GM12878 (cell line): ENCODE data around the gene FFAR4. TPM values are rescaled to one million over a fixed set of nuclear protein-coding genes. Genes with fewer than 3 reads are reported as not detected.

Experiments used
- ATAC-seq: fragments of 200-7000 bp; cut with Tn5 transposase; 3 replicates; pipeline ENCODE4 v1.9.1; 2020; ENCODE audit warnings: mild to moderate bottlenecking, moderate library complexity
- BruUV-seq: library from RNA; stranded (reverse); fragments of 400-500 nt; replicated peaks from 2 replicates; lab custom pipeline; 2021; lab: Mats Ljungman, UMichigan
- CTCF ChIA-PET: fragments of 300-600 bp; sonication (Branson Sonifier 250); formaldehyde crosslinking; extraction: SDS; loops from one replicate; lab custom pipeline; 2021; ENCODE audit warnings: inconsistent platforms; lab: Yijun Ruan, JAX
- POLR2A ChIA-PET: fragments of 350-600 bp; formaldehyde crosslinking; extraction: SDS; loops from one replicate; lab custom pipeline; 2021; ENCODE audit warnings: inconsistent platforms; lab: Charles Lee
- RAD21 ChIA-PET: fragments of 300-600 bp; sonication (Branson Sonifier 250); formaldehyde crosslinking; loops from one replicate; lab custom pipeline; 2023; ENCODE audit warnings: antibody characterized with exemption; ENCODE audit not compliant: unreplicated experiment; lab: Charles Lee
- SMC1A ChIA-PET: fragments of 300-600 bp; sonication (Branson Sonifier 250); formaldehyde crosslinking; loops from one replicate; lab custom pipeline; 2023; ENCODE audit not compliant: unreplicated experiment, uncharacterized antibody; lab: Charles Lee
- DNase-seq: peaks from one replicate; pipeline ENCODE4 v3.0.0-alpha.2; 2011; ENCODE audit warnings: low read depth, low spot score
- FAIRE-seq: peaks from 3 replicates; lab custom pipeline; 2011; peaks lifted over from hg19 to GRCh38; lab: Jason Lieb, UNC
- H2AFZ ChIP-seq: 2 replicates; pipeline ENCODE4 v1.6.0; 2011; ENCODE audit warnings: low read depth, low read length, control low read depth; ENCODE audit not compliant: control insufficient read depth
- H3K27ac ChIP-seq: 2 replicates; pipeline ENCODE4 v1.5.1; 2011; ENCODE audit warnings: control low read depth; ENCODE audit not compliant: control insufficient read depth, insufficient read depth
- H3K27me3 ChIP-seq, 2 experiments: replicated peaks in 1 of 2; 2 replicates each; pipeline versions ENCODE4 v1.6.0 to v1.6.1; 2011; ENCODE audit warnings: low read length in 1 of 2; ENCODE audit not compliant: control insufficient read depth in 2 of 2, insufficient read depth in 2 of 2
- H3K36me3 ChIP-seq, 2 experiments: 2 replicates each; pipeline ENCODE4 v1.5.1; 2011; ENCODE audit warnings: low read length in 1 of 2; ENCODE audit not compliant: control insufficient read depth in 2 of 2, insufficient read depth in 2 of 2
- H3K4me1 ChIP-seq: 2 replicates; pipeline ENCODE4 v1.6.1; 2011; ENCODE audit warnings: mild to moderate bottlenecking, low read length, moderate library complexity, mixed read lengths; ENCODE audit not compliant: control insufficient read depth, insufficient read depth
- H3K4me2 ChIP-seq: 2 replicates; pipeline ENCODE4 v1.6.0; 2011; ENCODE audit warnings: control low read depth; ENCODE audit not compliant: control insufficient read depth, insufficient read depth
- H3K4me3 ChIP-seq: fragments of 200-600 bp; sonication (generic); 2 replicates; pipeline ENCODE4 v1.5.1; 2016
- H3K79me2 ChIP-seq: 2 replicates; pipeline ENCODE4 v1.6.0; 2011; ENCODE audit warnings: low read length; ENCODE audit not compliant: control insufficient read depth, insufficient read depth
- H3K9ac ChIP-seq: 2 replicates; pipeline ENCODE4 v1.8.0; 2011; ENCODE audit warnings: low read length, control low read depth, mixed read lengths; ENCODE audit not compliant: control insufficient read depth, insufficient read depth
- H3K9me3 ChIP-seq: replicated peaks from 3 replicates; pipeline ENCODE4 v1.5.1; 2011; ENCODE audit warnings: mild to moderate bottlenecking, low read length; ENCODE audit not compliant: control insufficient read depth, insufficient read depth
- H4K20me1 ChIP-seq: 2 replicates; pipeline ENCODE4 v1.6.0; 2011; ENCODE audit not compliant: control insufficient read depth, insufficient read depth
- BHLHE40 ChIP-seq, 2 experiments: fragments of 450-650 bp in 1 of 2; IDR thresholded peaks; 2 replicates each; pipeline ENCODE4 v1.6.1; 2011 to 2017; ENCODE audit warnings: low read depth in 2 of 2, borderline replicate concordance in 1 of 2, improper control_type of control experiment in 1 of 2, low read length in 1 of 2, mild to moderate bottlenecking in 1 of 2
- CBX3 ChIP-seq: fragments of 200-600 bp; sonication (generic); IDR thresholded peaks from 2 replicates; pipeline ENCODE4 v1.6.1; 2016; ENCODE audit warnings: low read depth, borderline replicate concordance
- CUX1 ChIP-seq: IDR thresholded peaks from 2 replicates; pipeline ENCODE4 v1.6.1; 2012; ENCODE audit warnings: improper control_type of control experiment, low read depth, low read length; ENCODE audit not compliant: insufficient replicate concordance
- MAX ChIP-seq: IDR thresholded peaks from 2 replicates; pipeline ENCODE4 v1.6.1; 2012; ENCODE audit warnings: low read depth, low read length, improper control_type of control experiment
- MEF2B ChIP-seq: fragments of 450-650 bp; IDR thresholded peaks from 2 replicates; pipeline ENCODE4 v1.6.1; 2018; ENCODE audit warnings: mild to moderate bottlenecking, moderate library complexity; ENCODE audit not compliant: partially characterized antibody, poor library complexity, severe bottlenecking
- SMARCA5 ChIP-seq: fragments of 450-650 bp; IDR thresholded peaks from 2 replicates; pipeline ENCODE4 v1.6.1; 2017; ENCODE audit warnings: mild to moderate bottlenecking
- USF2 ChIP-seq: IDR thresholded peaks from 2 replicates; pipeline ENCODE4 v1.6.1; 2011; ENCODE audit warnings: low read depth, low read length, improper control_type of control experiment, borderline replicate concordance
- ZBTB11 ChIP-seq: fragments of 450-650 bp; formaldehyde crosslinking; IDR thresholded peaks from 2 replicates; pipeline ENCODE4 v1.5.0; 2022; ENCODE audit warnings: mild to moderate bottlenecking, missing genetic modification characterization
- WGBS: methylation state at CpG from one replicate; pipeline ENCODE4 v1.1.6; 2016; ENCODE audit warnings: low lambda C conversion rate; ENCODE audit not compliant: insufficient replicate concordance, insufficient coverage; ENCODE audit errors: missing lambda C conversion rate; 5-methylcytosine and 5-hydroxymethylcytosine counted together
- in situ Hi-C: fragments of 300-500 bp; cut with MboI; formaldehyde crosslinking; loops from 9 replicates; pipeline ENCODE4 v1.14.3; 2018; ENCODE audit warnings: mixed read lengths
- intact Hi-C: fragments of 100-400 bp; cut with micrococcal nuclease; formaldehyde crosslinking; loops from one replicate; pipeline ENCODE4 v1.14.2; 2022; ENCODE audit not compliant: unreplicated experiment
- polyA plus RNA-seq, 11 experiments: library from polyadenylated mRNA; depleted of rRNA in 4 of 11; unstranded in 6 of 11; stranded (reverse) in 5 of 11; fragments of >200 nt; fragmentation: Nextera tagmentation in 4 of 11; fragmentation: Illumina TruSeq in 1 of 11; extraction: Ambion mirVana in 4 of 11; extraction: Trizol in 1 of 11; gene quantifications; 1 replicate in 1 of 11; 2 replicates in 10 of 11; pipeline versions ENCODE4 v1.2.1 to v1.2.3, GENCODE V29; 2011 to 2016; ENCODE audit warnings: inconsistent platforms in 2 of 11, missing spikeins in 2 of 11, low read depth in 1 of 11
- total RNA-seq, 4 experiments: library from RNA; depleted of rRNA in 3 of 4; stranded (reverse); fragments of >200 nt in 3 of 4; fragmentation: Illumina TruSeq in 1 of 4; extraction: Trizol in 1 of 4; gene quantifications; 2 replicates each; pipeline versions ENCODE4 v1.2.1 to v1.2.3, GENCODE V29; 2013 to 2021
- TF ChIP-seq, protein P1 (sequence below): fragments of 450-650 bp; formaldehyde crosslinking; IDR thresholded peaks from 2 replicates; pipeline ENCODE4 v1.4.0; 2020; ENCODE audit warnings: mild to moderate bottlenecking, moderate library complexity

Gene FFAR4
- total and polyA plus RNA-seq, 10 of the 15 experiments (the other 5 are each of a cell fraction or from before 2014, with no cell fraction given): not detected

- H3K79me2 ChIP-seq: no peaks in the 10 kb centered on the region
- ATAC-seq (no peak), DNase-seq (no peak), FAIRE-seq (no peak)
- WGBS: 45% methylated on average over 4 of the region's 4 CpGs
- H3K27ac ChIP-seq: no peak overlapping the region
- ChIA-PET RAD21 (no interaction called here), CTCF (no interaction called here), SMC1A (no interaction called here), POLR2A (no interaction called here)
- no peaks in the 10 kb centered on the region for H3K9me3 ChIP-seq
- no peak overlapping the region for H3K4me2 ChIP-seq
- H2AFZ ChIP-seq: no peak overlapping the region
- H3K27me3 ChIP-seq: no peaks in the 10 kb centered on the region
- in situ Hi-C loops: no loop called here
- H3K4me1 ChIP-seq: no peaks in the 10 kb centered on the region
- H3K4me3 ChIP-seq: no peak overlapping the region
- H3K36me3 ChIP-seq: no peaks in the 10 kb centered on the region
- no peaks in the 10 kb centered on the region for H4K20me1 ChIP-seq
- no TSS peak for BruUV-seq
- intact Hi-C loops: no loop called here
- H3K9ac ChIP-seq: no peak overlapping the region
- TF ChIP-seq USF2 (no peak), SMARCA5 (no peak), CBX3 (no peak), CUX1 (no peak), MAX (no peak), BHLHE40 (IDR thresholded peaks at IDR 0.05; ENCODE audit: borderline replicate concordance in 1 of 2, low read depth in 2 of 2, low read length in 1 of 2) (no peak), ZBTB11 (no peak), MEF2B (no peak)
- TF ChIP-seq, protein P1, sequence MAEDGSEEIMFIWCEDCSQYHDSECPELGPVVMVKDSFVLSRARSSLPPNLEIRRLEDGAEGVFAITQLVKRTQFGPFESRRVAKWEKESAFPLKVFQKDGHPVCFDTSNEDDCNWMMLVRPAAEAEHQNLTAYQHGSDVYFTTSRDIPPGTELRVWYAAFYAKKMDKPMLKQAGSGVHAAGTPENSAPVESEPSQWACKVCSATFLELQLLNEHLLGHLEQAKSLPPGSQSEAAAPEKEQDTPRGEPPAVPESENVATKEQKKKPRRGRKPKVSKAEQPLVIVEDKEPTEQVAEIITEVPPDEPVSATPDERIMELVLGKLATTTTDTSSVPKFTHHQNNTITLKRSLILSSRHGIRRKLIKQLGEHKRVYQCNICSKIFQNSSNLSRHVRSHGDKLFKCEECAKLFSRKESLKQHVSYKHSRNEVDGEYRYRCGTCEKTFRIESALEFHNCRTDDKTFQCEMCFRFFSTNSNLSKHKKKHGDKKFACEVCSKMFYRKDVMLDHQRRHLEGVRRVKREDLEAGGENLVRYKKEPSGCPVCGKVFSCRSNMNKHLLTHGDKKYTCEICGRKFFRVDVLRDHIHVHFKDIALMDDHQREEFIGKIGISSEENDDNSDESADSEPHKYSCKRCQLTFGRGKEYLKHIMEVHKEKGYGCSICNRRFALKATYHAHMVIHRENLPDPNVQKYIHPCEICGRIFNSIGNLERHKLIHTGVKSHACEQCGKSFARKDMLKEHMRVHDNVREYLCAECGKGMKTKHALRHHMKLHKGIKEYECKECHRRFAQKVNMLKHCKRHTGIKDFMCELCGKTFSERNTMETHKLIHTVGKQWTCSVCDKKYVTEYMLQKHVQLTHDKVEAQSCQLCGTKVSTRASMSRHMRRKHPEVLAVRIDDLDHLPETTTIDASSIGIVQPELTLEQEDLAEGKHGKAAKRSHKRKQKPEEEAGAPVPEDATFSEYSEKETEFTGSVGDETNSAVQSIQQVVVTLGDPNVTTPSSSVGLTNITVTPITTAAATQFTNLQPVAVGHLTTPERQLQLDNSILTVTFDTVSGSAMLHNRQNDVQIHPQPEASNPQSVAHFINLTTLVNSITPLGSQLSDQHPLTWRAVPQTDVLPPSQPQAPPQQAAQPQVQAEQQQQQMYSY (CRISPR knock-in tag): no peak
Observed at GRCh38 chr10:93628858-93629257, 62.4 kb downstream of the FFAR4 start.
